GM18520 (cell line): ENCODE results near the gene POMZP3.
"Not testable (repeated sequence)": the region's sequence is repeated elsewhere in the genome, so short reads cannot be mapped to it uniquely, and the experiment has no call there.

Source experiments
- ATAC-seq: cut with Tn5 transposase; IDR thresholded peaks from one replicate; pipeline ENCODE4 v1.9.1; 2021; ENCODE audit not compliant: unreplicated experiment

POMZP3 gene

GRCh38 chr7:76588586-76588985 is 38.5 kb downstream of the POMZP3 start:
- ATAC-seq: not testable (repeated sequence)

DNA sequence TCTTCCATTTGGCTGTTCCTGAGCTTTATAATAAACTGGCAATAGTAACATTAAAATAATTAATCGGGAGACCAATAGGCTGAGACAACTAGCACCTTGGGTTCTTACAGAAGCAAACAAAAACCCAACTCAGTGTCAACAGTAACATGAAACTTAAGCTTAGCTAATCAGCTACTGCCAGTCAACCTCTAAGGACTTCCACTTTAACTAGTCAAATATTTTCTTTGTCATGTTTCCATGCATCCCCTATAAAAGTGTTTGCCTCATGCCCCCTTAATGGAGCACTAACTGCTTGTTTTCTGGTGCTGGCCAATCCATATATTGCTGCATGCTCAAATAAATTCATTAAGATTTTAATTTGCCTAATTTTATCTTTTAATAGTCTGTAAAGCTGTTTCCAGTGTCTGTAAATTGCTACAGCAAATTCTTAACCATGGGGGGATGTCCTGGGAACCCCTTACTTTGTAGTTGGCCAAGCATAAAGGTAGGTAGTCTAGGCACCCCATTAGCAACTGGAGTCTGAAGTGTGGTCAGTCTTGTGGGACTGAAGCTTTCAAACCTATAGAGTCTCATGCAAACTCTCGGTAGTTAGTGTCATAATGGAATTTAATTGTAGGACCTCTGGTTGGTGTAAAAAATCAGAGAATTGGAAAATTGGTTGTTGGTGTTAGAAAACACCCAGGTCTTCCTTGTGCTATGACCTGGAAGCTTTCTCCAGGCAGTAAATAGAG is 40.3 kb downstream of the POMZP3 start:
- not testable (repeated sequence) for ATAC-seq

GRCh38 chr7:76583636-76584281 is 43.3 kb downstream of the POMZP3 start:
- not testable (repeated sequence) for ATAC-seq

GRCh38 chr7:76582848-76583631 is 44.0 kb downstream of the POMZP3 start:
- ATAC-seq: not testable (repeated sequence)

GRCh38 chr7:76575919-76576655 is 51.0 kb downstream of the POMZP3 start:
- ATAC-seq: not testable (repeated sequence)

DNA sequence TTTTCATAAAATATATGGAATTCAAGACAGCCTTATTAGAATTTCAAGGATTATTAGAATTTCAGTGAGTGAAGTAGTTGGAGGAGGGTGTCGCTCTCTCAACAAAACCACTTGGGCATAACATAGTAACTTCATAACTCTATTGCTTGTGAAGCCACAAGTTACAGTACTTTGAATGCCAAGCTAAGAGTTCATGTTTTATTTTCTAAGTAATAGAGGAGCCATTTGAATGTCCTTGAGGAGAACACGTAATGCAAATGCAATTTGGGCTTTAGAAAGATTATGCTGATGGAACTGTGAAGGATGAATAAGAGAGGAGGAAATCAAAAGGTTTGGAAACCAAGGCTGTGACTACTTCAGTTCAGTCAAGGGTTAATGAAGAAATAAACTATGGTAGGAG is 51.6 kb downstream of the POMZP3 start:
- not testable (repeated sequence) for ATAC-seq

GRCh38 chr7:76572296-76572695 is 54.8 kb downstream of the POMZP3 start:
- ATAC-seq: not testable (repeated sequence)

DNA sequence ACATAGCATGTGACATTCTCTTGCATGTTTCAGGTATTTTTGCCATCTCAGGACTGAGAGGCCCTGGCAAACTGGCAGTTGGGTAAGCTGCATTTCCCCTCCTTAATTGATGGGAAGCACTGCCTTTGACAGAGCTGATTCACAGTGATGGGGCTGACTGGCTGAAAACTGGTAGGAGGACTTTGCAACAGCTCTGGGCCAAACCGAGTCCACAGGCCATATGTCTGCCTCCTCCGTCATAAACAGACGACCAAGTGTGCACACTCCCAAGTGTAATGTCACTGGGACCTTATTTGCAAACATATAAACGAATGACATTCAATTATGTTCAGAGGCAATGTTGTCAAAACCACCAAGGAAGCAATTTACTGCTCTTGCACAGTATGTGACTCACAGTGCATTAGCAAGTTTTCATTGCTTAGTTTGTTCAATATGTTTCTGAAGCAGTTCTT is 56.7 kb downstream of the POMZP3 start:
- not testable (repeated sequence) for ATAC-seq

DNA sequence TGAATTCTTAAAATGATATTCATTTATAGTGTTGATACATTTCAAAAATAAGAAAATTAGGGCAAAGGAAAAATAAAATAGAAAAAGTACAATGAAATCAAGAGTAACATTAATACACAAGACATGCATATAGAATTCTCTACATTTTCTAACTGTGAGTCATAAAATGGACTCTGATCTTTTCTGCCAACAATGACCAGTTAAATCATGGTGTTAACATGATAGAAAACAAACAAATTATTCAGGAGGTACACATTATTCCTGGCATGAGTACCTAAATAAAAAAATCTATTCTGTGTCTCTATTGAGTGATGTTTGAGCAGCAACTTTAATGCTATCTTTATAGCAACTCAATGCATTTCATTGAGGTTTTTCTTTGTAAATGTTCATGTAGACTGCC is 58.3 kb downstream of the POMZP3 start:
- ATAC-seq: not testable (repeated sequence)

DNA sequence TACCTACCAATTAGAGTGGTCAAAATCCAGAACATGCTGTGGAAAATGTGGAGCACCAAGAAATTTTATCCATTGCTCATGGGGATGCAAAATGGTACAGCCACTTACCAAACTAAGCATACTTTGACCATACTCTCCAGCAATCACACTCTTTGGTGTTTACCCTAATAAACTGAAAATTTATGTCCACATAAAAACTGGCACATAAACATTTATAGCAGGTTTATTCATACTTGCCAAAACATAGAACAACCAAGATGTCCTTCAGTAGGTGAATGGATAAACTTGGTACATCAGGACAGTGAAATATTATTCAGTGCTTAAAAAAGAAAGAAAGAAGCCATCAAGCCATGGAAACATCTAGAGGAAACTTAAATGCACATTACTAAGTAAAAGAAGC is 59.3 kb downstream of the POMZP3 start:
- ATAC-seq: not testable (repeated sequence)

- not testable (repeated sequence) for ATAC-seq
Measured at GRCh38 chr7:76567311-76567710, 59.8 kb downstream of the POMZP3 start.

- ATAC-seq: not testable (repeated sequence)
Measured at GRCh38 chr7:76565001-76565400, 62.1 kb downstream of the POMZP3 start.

DNA sequence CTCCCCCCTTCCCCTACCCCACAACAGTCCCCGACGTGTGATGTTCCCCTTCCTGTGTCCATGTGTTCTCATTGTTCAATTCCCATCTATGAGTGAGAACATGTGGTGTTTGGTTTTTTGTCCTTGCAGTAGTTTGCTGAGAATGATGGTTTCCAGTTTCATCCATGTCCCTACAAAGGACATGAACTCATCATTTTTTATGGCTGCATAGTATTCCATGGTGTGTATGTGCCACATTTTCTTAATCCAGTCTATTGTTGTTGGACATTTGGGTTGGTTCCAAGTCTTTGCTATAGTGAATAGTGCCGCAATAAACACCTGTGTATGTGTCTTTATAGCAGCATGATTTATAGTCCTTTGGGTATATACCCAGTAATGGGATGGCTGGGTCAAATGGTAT is 65.7 kb downstream of the POMZP3 start:
- not testable (repeated sequence) for ATAC-seq

- ATAC-seq: not testable (repeated sequence)
Measured at GRCh38 chr7:76560157-76560556, 66.9 kb downstream of the POMZP3 start.
